HG02973 (cell line): ENCODE results near the gene MAD1L1.
"Not testable (repeated sequence)": the region's sequence is repeated elsewhere in the genome, so short reads cannot be mapped to it uniquely, and the experiment has no call there.

ENCODE experiments used
- ATAC-seq: cut with Tn5 transposase; IDR thresholded peaks from one replicate; pipeline ENCODE4 v1.9.1; 2021; ENCODE audit warnings: moderate library complexity; ENCODE audit not compliant: unreplicated experiment

The MAD1L1 gene

DNA sequence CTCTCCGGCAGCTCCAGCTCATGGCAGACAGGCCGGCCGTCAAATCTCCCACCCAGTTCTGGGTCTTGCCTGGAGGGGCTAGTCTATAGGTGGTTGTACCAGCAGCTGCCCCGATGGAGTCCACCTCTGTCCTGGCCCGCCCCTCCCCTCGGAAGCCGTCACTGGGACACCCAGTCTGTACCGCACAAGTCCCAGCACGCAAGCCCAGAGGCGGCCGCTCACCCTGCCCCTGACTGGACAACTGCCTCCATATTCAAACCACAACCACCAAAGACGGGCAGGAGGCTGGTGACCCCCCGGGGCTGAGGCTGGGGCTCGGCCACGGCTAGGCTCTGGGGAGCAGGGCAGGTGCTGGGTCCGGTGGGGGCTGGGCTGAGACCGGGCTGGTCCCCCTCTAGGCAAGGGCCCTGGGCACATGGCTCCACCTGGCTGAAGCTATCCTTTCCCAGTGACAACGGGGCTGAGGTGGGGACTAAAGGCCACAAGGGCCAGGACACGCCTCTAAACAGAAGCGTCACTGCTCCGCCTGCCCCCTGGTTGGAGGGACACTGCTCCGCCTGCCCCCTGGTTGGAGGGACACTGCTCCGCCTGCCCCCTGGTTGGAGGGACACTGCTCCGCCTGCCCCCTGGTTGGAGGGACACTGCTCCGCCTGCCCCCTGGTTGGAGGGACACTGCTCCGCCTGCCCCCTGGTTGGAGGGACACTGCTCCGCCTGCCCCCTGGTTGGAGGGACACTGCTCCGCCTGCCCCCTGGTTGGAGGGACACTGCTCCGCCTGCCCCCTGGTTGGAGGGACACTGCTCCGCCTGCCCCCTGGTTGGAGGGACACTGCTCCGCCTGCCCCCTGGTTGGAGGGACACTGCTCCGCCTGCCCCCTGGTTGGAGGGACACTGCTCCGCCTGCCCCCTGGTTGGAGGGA is 371.6 kb downstream of the MAD1L1 start:
- not testable (repeated sequence) for ATAC-seq

GRCh38 chr7:1859266-1860035 is 373.3 kb downstream of the MAD1L1 start:
- ATAC-seq: no peak

DNA sequence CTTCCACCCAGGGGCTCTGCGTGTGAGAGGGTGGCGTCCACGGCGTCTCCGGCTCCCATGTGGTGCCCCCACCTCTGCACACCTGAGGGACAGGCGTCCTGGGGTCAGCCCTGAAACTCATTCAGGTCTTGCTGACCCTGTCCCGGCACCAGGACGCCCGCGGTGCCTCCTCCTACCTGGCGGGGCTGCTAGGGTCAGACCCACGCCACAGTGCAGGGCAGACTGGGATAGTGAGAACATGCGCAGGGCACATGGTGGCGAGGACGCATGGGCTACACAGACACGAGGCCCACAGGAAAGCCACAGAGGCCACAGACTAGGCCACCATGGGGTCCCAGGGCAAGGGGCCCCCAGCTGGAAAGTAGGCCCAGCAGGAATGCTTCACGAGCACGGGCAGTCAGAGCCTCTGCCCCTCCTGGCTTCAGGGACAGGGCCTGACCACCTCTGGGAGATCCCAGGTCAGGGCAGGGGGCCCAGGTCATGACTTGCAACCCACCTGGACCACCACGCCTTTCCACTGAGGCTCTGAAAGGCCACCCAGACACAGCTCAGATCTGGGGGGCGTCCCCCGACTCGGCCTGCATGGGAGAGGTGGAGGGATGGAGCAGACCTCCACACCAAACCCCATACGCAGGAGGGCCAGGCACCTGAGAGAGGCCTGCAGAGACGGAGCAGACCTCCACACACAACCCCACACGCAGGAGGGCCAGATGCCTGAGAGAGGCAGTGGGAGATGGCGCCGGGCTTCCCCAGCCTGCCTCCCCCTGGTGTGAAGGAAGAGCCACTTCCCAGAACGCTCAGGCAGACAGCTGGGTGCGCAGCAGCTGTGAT is 374.1 kb downstream of the MAD1L1 start:
- no peak for ATAC-seq

- ATAC-seq: no peak
These were observed 375.0 kb downstream of the MAD1L1 start for GRCh38 chr7:1857487-1858421.

- no peak for ATAC-seq
These were observed 375.8 kb downstream of the MAD1L1 start for GRCh38 chr7:1856888-1857441.

DNA sequence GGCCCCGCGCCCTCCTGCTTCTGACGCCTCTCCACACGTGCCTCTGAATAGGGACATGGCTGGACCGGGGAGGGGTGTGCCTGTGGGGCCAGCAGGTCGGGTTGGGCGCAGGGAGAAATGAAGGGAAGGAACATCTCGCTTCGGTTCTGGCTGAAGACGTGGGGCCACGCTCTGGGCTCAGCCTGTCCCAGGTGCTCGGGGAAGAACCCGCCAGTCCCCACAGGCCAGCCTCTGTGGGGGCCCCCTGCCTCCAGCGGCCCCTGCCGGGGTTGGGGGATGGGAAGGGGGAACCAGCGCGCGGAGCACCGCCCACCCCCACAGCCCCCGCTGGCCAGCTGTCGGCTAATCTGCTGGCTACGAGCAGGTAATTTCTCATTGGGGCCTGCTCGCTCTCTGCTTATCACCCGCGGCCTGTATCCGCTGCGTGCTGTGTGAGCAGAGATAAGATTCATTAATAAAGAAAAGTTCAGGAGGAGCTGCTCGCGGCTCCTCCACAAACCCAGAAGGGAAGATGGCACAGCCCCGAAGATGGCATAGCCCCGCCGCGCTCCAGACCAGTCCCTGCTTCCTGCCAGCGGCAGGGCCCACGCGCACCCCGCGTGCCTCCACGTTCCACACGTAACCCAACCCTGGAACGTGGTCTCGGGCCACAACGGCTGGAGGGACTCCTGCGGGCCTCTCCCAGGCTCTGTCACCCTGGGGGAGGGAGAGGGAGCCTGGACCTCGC is 376.4 kb downstream of the MAD1L1 start:
- ATAC-seq: no peak

GRCh38 chr7:1855725-1856160 is 377.0 kb downstream of the MAD1L1 start:
- ATAC-seq: no peak

DNA sequence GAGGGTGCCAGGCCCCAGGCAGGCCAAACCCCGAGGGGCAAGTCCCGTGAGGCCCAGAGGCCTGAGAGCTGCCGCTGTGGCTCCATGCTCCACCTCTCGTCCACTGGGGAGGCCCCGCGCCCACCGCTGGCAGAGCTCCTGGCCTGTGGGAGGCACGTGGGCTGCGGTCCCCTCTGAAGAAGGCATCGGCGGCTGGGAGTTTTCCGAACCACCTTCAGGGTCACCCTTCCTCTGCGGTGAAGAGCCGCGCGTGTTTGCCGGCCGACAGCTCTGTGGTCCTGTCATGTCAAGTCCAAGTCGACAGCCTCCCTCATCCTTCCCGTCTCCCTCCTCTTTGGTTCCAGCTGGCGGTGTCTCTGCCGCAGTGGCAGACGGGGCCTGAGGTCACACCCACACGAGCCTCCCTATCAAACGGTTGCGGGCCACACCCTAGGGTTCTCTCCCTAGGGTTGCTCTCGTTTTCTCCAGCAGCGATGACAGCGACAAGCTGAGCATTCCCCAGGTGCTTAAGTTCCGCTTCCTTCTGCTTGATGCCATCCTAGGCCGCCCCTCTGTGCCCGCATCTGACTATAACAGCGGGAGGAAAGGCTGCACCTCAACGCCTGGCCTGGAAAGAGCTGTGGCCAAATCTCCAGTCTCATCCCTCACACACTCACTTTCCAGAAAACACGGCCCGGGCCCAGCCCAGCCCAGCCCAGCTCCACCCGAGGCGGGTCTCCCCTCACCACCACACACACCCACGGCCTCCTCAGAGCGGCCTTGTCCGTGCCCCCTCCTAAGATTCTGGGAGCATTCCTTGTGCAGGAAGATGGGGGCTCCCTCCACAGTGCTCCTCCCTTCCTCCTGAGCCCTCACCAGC is 377.6 kb downstream of the MAD1L1 start:
- no peak for ATAC-seq

- no peak for ATAC-seq
These were observed 378.5 kb downstream of the MAD1L1 start for GRCh38 chr7:1853986-1854865.

GRCh38 chr7:1853431-1853985 is 379.2 kb downstream of the MAD1L1 start:
- ATAC-seq: no peak

GRCh38 chr7:1852517-1853430 is 380.0 kb downstream of the MAD1L1 start:
- ATAC-seq: no peak

GRCh38 chr7:1851721-1852516 is 380.8 kb downstream of the MAD1L1 start:
- no peak for ATAC-seq

DNA sequence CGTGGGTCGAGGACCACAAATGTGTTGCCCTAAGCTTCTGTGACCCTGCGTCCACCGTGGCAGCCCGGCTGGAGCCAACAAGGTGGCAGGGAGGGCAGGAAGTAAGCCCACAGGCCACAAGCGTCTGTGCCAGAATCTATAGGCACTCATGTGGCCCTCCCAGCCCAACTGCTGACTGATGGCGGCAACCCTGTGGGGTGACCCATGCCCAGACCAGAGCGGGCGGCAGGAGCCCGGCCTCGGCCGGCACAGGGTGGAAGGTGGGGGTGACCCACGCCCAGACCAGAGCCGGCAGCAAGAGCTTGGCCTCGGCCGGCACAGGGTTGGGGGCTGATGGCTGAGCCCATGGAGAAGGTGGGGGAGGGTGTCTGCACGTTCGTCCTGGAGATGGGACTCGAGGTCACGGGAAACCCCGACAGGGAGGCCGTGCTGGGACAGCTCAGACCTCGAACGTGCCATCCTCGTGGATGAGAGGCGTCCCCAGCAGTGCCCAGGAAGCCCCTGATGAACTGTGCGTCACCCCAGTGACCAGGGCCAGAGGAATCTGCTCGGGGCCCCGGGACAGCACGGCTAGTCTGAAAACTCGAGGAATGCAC is 381.7 kb downstream of the MAD1L1 start:
- no peak for ATAC-seq

DNA sequence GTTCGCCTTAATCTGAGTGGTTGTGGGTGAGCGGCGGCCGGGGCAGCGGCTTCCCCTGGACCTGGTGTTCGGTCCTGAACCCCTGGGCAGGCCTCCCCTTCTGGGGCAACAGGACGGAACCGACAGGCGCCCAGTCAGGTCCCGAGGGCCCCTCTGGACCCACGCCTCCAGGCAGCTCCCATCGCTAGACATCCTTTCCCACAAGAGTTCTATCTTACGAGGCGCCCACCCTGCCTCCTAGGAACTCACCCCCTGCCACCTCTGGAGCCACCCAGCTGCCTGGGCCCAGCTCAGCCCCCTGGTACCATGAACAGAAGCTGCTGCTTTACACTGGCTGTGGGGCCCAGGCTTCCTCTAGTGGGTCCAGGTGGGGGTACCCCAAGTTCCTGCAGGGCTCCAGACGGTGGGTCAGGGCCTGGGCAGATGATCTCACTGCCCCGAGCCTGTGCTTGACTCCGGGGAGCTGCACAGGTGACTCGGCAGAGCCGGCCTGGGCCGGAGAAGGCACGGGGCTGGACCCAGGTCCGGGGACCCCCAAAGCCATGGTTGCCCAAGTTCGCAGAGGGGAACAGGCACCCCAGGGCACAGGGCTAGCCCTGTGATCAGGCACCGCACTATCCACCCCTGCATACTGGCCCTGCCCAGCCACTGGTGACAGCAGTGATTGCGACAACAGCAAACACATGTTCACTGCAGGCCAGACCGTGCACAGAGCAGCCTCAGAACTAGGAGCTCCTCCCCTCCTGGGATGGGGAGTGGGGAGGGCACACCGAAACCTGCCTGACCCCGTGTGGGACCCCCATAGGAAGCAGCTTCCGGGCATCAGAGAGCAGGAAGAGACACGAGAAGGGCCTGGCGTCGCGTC is 382.4 kb downstream of the MAD1L1 start:
- ATAC-seq: no peak
